Epithelial cell of prostate (primary cell): Measurements from ENCODE around the gene ARPIN.
"Not testable (repeated sequence)": the region's sequence is repeated elsewhere in the genome, so short reads cannot be mapped to it uniquely, and the experiment has no call there.

ENCODE experiments used
- DNase-seq: peaks from one replicate; pipeline ENCODE4 v3.0.0-alpha.2; 2011; ENCODE audit warnings: low read depth, low spot score
- H3K27ac ChIP-seq: fragments of 450-650 bp; 2 replicates; pipeline ENCODE4 v1.5.1; 2017; ENCODE audit warnings: mild to moderate bottlenecking

ARPIN gene

GRCh38 chr15:89912674-89913396 lies at the start of gene ARPIN:
ARPIN (minus strand) TSS chr15:89912952; CDS start chr15:89912835, 117 bp downstream.
- DNase-seq, result no peak
- no peak within 1 kb of the TSS for H3K27ac ChIP-seq

- peak overlapping the region; percentile 53 for H3K27ac ChIP-seq
- DNase-seq, result peak; percentile 69
These were observed 45.5 kb upstream of the ARPIN start for GRCh38 chr15:89958107-89958805.

- H3K27ac ChIP-seq, DNase-seq: not testable (repeated sequence)
These were observed 42.8 kb upstream of the ARPIN start for GRCh38 chr15:89955449-89955998.

GRCh38 chr15:89954541-89954940 lies 41.8 kb upstream of the ARPIN start:
- H3K27ac ChIP-seq, result no peak overlapping the region
- no peak for DNase-seq

GRCh38 chr15:89948796-89949195 lies 36.0 kb upstream of the ARPIN start:
- no peak for DNase-seq
- H3K27ac ChIP-seq, result no peak overlapping the region

- DNase-seq, result no peak
- no peak overlapping the region for H3K27ac ChIP-seq
These were observed 34.6 kb upstream of the ARPIN start for GRCh38 chr15:89947385-89947784.

- DNase-seq, result no peak
These were observed 34.0 kb upstream of the ARPIN start for GRCh38 chr15:89946681-89947299.

GRCh38 chr15:89943721-89944120 lies 31.0 kb upstream of the ARPIN start:
- not testable (repeated sequence) for H3K27ac ChIP-seq, DNase-seq

More at GRCh38 chr15:89946681-89947299, 34.0 kb upstream of the ARPIN start:
- no peak overlapping the region for H3K27ac ChIP-seq

- no peak for DNase-seq
- H3K27ac ChIP-seq, result no peak overlapping the region
These were observed 27.2 kb upstream of the ARPIN start for GRCh38 chr15:89939910-89940309.

GRCh38 chr15:89939377-89939776 lies 26.6 kb upstream of the ARPIN start:
- not testable (repeated sequence) for H3K27ac ChIP-seq, DNase-seq

- peak overlapping the region; percentile 27 for H3K27ac ChIP-seq
- DNase-seq, result no peak
These were observed 24.9 kb upstream of the ARPIN start for GRCh38 chr15:89937365-89938350.

GRCh38 chr15:89936786-89937265 lies 24.1 kb upstream of the ARPIN start:
- DNase-seq, result no peak
- H3K27ac ChIP-seq, result peak overlapping the region; percentile 27

GRCh38 chr15:89936051-89936785 lies 23.5 kb upstream of the ARPIN start:
- no peak overlapping the region for H3K27ac ChIP-seq

GRCh38 chr15:89932880-89933279 lies 20.1 kb upstream of the ARPIN start:
- H3K27ac ChIP-seq, result no peak overlapping the region
- no peak for DNase-seq

More at GRCh38 chr15:89936051-89936785, 23.5 kb upstream of the ARPIN start:
- DNase-seq, result no peak

GRCh38 chr15:89928421-89928820 lies 15.7 kb upstream of the ARPIN start:
- DNase-seq, result no peak
- H3K27ac ChIP-seq, result no peak overlapping the region

GRCh38 chr15:89926158-89926557 lies 13.4 kb upstream of the ARPIN start:
- no peak overlapping the region for H3K27ac ChIP-seq
- no peak for DNase-seq

GRCh38 chr15:89917442-89918101 lies 4.8 kb upstream of the ARPIN start:
- peak; percentile 24 for DNase-seq

GRCh38 chr15:89916660-89917059 lies 3.9 kb upstream of the ARPIN start:
- H3K27ac ChIP-seq, result no peak overlapping the region
- DNase-seq, result no peak

More at GRCh38 chr15:89917442-89918101, 4.8 kb upstream of the ARPIN start:
- H3K27ac ChIP-seq, result peak overlapping the region; percentile 21
